Neural cell (in vitro differentiated cells): ENCODE data around the gene TSPAN4. TPM values are rescaled to one million over a fixed set of nuclear protein-coding genes. Genes with fewer than 3 reads are reported as not detected.

ENCODE experiments used
- H2AFZ ChIP-seq: fragments of 200-600, 300-800 bp; sonication (generic), shearing (Covaris generic); 2 replicates; pipeline ENCODE4 v1.6.0; 2014; ENCODE audit warnings: low read depth, mild to moderate bottlenecking, antibody characterized with exemption, low read length, moderate library complexity
- H3F3A ChIP-seq: fragments of 200-600 bp; shearing (Covaris generic); 2 replicates; pipeline ENCODE4 v1.6.1; 2016; ENCODE audit warnings: mild to moderate bottlenecking, moderate library complexity, mixed read lengths, antibody characterized with exemption, low read length; ENCODE audit not compliant: insufficient read depth, poor library complexity, severe bottlenecking
- H3K27ac ChIP-seq: fragments of 200-600, 300-800 bp; sonication (generic), shearing (Covaris generic); 2 replicates; pipeline ENCODE4 v1.5.1; 2014; ENCODE audit warnings: mild to moderate bottlenecking, low read length, moderate library complexity
- H3K27me3 ChIP-seq: fragments of 300-800, 200-600 bp; sonication (generic), shearing (Covaris generic); 2 replicates; pipeline ENCODE4 v1.6.0; 2014; ENCODE audit warnings: mild to moderate bottlenecking, low read depth, low read length, moderate library complexity; ENCODE audit not compliant: insufficient read depth
- H3K36me3 ChIP-seq: fragments of 300-800, 200-600 bp; sonication (generic), shearing (Covaris generic); 2 replicates; pipeline ENCODE4 v1.5.1; 2014; ENCODE audit warnings: mild to moderate bottlenecking, antibody characterized with exemption, low read length, moderate library complexity; ENCODE audit not compliant: insufficient read depth
- H3K4me2 ChIP-seq: fragments of 300-800, 200-600 bp; sonication (generic), shearing (Covaris generic); 2 replicates; pipeline ENCODE4 v1.6.0; 2014; ENCODE audit warnings: mild to moderate bottlenecking, low read length
- H3K4me3 ChIP-seq: fragments of 300-800, 200-600 bp; sonication (generic), shearing (Covaris generic); 2 replicates; pipeline ENCODE4 v1.5.1; 2014; ENCODE audit warnings: mild to moderate bottlenecking, low read length, moderate library complexity
- H3K79me2 ChIP-seq: fragments of 200-600 bp; shearing (Covaris generic); replicated peaks from 2 replicates; pipeline ENCODE4 v1.6.0; 2014; ENCODE audit warnings: mild to moderate bottlenecking, low read length, moderate library complexity; ENCODE audit not compliant: insufficient read depth
- H3K9ac ChIP-seq: fragments of 300-800, 200-600 bp; sonication (generic), shearing (Covaris generic); 2 replicates; pipeline ENCODE4 v1.6.1; 2016; ENCODE audit warnings: mild to moderate bottlenecking, low read length, mixed read lengths
- H3K9me2 ChIP-seq: fragments of 200-600 bp; shearing (Covaris generic); 2 replicates; pipeline ENCODE4 v1.6.1; 2016; ENCODE audit warnings: mild to moderate bottlenecking, low read length, mixed read lengths; ENCODE audit not compliant: insufficient read depth
- H3K9me3 ChIP-seq: fragments of 200-600, 300-800 bp; sonication (generic), shearing (Covaris generic); 2 replicates; pipeline ENCODE4 v1.6.1; 2016; ENCODE audit warnings: mild to moderate bottlenecking, mixed run types, low read length, moderate library complexity, mixed read lengths
- H4K20me1 ChIP-seq: fragments of 200-600 bp; shearing (Covaris generic); 2 replicates; pipeline ENCODE4 v1.6.1; 2016; ENCODE audit warnings: mild to moderate bottlenecking, mixed run types; ENCODE audit not compliant: insufficient read depth
- EP300 ChIP-seq: fragments of 450-650 bp; conservative IDR thresholded peaks from 2 replicates; pipeline ENCODE4 v1.6.1; 2014; ENCODE audit warnings: antibody characterized with exemption, mild to moderate bottlenecking, moderate library complexity; ENCODE audit not compliant: poor library complexity, severe bottlenecking
- EZH2 ChIP-seq: fragments of 200-600, 300-800 bp; shearing (Covaris generic), sonication (generic); IDR thresholded peaks from 2 replicates; pipeline ENCODE4 v1.6.1; 2014; ENCODE audit warnings: antibody characterized with exemption, low read length, borderline replicate concordance, mild to moderate bottlenecking; ENCODE audit not compliant: insufficient read depth, poor library complexity, severe bottlenecking
- MXI1 ChIP-seq: fragments of 450-650 bp; conservative IDR thresholded peaks from 2 replicates; pipeline ENCODE4 v1.6.1; 2014; ENCODE audit warnings: antibody characterized with exemption, mild to moderate bottlenecking; ENCODE audit not compliant: poor library complexity, severe bottlenecking
- POLR2AphosphoS5 ChIP-seq: IDR thresholded peaks from 2 replicates; pipeline ENCODE4 v1.6.1; 2012
- RAD21 ChIP-seq: fragments of 450-650 bp; conservative IDR thresholded peaks from 2 replicates; pipeline ENCODE4 v1.6.1; 2014; ENCODE audit warnings: antibody characterized with exemption, mild to moderate bottlenecking, moderate library complexity
- SMC3 ChIP-seq: fragments of 450-650 bp; conservative IDR thresholded peaks from 2 replicates; pipeline ENCODE4 v1.6.1; 2014; ENCODE audit warnings: antibody characterized with exemption, mild to moderate bottlenecking, moderate library complexity; ENCODE audit not compliant: poor library complexity
- TAF1 ChIP-seq: IDR thresholded peaks from 2 replicates; pipeline ENCODE4 v1.6.1; 2012; ENCODE audit warnings: low read depth
- polyA plus RNA-seq: library from polyadenylated mRNA; depleted of rRNA; stranded (reverse); fragments of >200 nt; gene quantifications from 2 replicates; pipeline ENCODE4 v1.2.3, GENCODE V29; 2014
- TF ChIP-seq, protein P1 (sequence below): fragments of 450-650 bp; IDR thresholded peaks from 2 replicates; pipeline ENCODE4 v1.5.1; 2014; ENCODE audit warnings: antibody characterized with exemption, mild to moderate bottlenecking, moderate library complexity; ENCODE audit not compliant: poor library complexity, severe bottlenecking
- TF ChIP-seq, protein P2 (sequence below): IDR thresholded peaks from 2 replicates; pipeline ENCODE4 v1.6.1; 2012; ENCODE audit warnings: borderline replicate concordance

TSPAN4 gene
- polyA plus RNA-seq, 1 donor from 2014 or later, result 68.1 TPM

DNA sequence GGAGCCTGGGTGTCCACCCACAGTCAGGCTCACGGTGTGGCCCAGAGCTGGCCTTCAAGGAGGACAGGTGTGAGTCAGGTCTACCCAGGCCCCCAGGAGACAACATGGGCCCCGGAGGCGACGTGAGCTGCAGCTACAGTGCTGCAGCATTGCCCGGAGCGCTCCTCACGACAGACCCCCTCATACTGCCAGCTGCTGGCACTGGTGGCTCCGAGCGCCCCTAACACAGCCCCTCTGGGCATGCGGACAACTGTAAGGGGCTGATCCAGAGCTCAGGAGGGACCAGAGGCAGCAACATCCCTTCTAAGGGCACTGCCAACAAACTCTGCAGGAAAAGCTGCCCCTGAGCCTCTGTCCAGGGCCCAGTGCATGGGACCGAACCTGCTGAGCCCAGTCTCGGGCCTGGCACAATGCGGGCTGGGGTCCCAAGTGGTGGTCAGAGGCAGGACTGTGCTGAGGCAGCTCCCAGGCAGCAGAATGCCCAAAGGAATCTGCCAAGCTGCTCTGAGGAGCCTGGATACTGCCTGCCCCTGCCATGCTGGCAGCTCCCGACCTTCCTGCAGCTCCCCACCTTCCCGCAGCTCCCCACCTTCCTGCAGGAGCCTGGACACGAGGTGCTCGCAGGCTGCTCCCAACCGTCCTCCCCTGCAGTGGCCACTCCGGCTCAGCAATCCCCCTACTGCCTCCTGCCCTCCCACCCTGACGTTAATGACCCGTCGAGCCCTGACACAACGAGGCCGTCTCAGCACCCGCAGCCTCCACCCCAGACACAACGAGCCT is 52.9 kb downstream of the TSPAN4 start:
- no peaks in the 10 kb centered on the region for H4K20me1 ChIP-seq
- H3K79me2 ChIP-seq, result no peaks in the 10 kb centered on the region
- no peak overlapping the region for H3K27ac ChIP-seq
- TF ChIP-seq EZH2, result no peak
- TF ChIP-seq SMC3, result no peak
- TF ChIP-seq EP300, result no peak
- TF ChIP-seq RAD21, result no peak
- TF ChIP-seq, protein P1, sequence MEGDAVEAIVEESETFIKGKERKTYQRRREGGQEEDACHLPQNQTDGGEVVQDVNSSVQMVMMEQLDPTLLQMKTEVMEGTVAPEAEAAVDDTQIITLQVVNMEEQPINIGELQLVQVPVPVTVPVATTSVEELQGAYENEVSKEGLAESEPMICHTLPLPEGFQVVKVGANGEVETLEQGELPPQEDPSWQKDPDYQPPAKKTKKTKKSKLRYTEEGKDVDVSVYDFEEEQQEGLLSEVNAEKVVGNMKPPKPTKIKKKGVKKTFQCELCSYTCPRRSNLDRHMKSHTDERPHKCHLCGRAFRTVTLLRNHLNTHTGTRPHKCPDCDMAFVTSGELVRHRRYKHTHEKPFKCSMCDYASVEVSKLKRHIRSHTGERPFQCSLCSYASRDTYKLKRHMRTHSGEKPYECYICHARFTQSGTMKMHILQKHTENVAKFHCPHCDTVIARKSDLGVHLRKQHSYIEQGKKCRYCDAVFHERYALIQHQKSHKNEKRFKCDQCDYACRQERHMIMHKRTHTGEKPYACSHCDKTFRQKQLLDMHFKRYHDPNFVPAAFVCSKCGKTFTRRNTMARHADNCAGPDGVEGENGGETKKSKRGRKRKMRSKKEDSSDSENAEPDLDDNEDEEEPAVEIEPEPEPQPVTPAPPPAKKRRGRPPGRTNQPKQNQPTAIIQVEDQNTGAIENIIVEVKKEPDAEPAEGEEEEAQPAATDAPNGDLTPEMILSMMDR, result no peak
- TF ChIP-seq TAF1, result no peak
- TF ChIP-seq POLR2AphosphoS5, result no peak
- TF ChIP-seq, protein P2, sequence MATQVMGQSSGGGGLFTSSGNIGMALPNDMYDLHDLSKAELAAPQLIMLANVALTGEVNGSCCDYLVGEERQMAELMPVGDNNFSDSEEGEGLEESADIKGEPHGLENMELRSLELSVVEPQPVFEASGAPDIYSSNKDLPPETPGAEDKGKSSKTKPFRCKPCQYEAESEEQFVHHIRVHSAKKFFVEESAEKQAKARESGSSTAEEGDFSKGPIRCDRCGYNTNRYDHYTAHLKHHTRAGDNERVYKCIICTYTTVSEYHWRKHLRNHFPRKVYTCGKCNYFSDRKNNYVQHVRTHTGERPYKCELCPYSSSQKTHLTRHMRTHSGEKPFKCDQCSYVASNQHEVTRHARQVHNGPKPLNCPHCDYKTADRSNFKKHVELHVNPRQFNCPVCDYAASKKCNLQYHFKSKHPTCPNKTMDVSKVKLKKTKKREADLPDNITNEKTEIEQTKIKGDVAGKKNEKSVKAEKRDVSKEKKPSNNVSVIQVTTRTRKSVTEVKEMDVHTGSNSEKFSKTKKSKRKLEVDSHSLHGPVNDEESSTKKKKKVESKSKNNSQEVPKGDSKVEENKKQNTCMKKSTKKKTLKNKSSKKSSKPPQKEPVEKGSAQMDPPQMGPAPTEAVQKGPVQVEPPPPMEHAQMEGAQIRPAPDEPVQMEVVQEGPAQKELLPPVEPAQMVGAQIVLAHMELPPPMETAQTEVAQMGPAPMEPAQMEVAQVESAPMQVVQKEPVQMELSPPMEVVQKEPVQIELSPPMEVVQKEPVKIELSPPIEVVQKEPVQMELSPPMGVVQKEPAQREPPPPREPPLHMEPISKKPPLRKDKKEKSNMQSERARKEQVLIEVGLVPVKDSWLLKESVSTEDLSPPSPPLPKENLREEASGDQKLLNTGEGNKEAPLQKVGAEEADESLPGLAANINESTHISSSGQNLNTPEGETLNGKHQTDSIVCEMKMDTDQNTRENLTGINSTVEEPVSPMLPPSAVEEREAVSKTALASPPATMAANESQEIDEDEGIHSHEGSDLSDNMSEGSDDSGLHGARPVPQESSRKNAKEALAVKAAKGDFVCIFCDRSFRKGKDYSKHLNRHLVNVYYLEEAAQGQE, result no peak
- no peak for TF ChIP-seq MXI1
- H3K27me3 ChIP-seq, result no peaks in the 10 kb centered on the region
- H3K9ac ChIP-seq, result no peak overlapping the region
- no peak overlapping the region for H3K4me3 ChIP-seq
- no peaks in the 10 kb centered on the region for H3K9me3 ChIP-seq
- H3K4me2 ChIP-seq, result no peak overlapping the region
- no peaks in the 10 kb centered on the region for H3K9me2 ChIP-seq
- no peak overlapping the region for H2AFZ ChIP-seq
- no peaks in the 10 kb centered on the region for H3K36me3 ChIP-seq
- no peaks in the 10 kb centered on the region for H3F3A ChIP-seq

DNA sequence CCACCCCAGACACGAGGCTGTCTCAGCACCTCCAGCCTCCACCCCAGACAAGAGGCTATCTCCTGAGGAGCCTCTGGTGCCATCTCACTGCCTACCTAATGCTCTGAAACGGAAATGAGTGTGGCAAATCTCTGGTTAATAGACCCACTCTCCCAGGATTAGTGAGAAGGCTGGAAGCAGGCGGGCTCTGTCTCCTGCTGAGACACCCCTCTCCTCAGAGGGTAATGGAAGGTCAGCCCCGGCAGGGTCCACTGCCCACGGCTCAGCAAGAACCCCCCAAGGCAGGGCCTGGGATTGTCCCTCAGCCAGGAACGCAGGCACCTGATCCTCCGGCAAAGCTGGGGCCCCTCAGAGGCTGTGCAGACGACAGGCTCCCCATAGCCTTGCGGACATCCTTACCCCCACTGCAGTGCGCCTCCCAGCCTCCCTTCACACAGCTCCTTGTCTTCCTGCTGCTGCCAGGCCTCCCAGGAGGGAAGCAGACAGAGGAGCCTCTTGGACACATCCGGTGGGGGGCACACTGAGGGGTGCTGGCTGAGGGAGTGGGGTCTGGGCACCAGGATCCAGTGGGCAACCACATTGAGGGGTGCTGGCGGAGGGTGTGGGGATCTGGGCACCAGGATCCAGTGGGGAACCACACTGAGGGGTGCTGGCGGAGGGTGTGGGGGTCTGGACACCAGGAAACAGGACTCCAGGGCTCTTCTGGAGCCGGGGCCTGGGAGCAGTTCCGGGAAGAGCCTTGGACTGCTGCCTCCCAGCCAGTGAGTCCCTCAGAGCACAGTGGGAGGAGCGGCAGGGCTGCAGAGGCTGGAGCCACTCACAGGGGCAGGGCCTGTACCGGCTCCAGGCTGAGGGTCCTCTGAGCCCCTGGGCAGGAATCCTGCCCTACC is 54.8 kb downstream of the TSPAN4 start:
- Histone ChIP-seq H4K20me1 (no peaks in the 10 kb centered on the region), H3F3A (no peaks in the 10 kb centered on the region), H3K9me2 (no peaks in the 10 kb centered on the region), H3K4me3 (no peak overlapping the region), H3K9ac (no peak overlapping the region), H3K79me2 (no peaks in the 10 kb centered on the region), H3K36me3 (no peaks in the 10 kb centered on the region), H3K9me3 (no peaks in the 10 kb centered on the region), H3K27ac (no peak overlapping the region), H3K4me2 (no peak overlapping the region), H3K27me3 (no peaks in the 10 kb centered on the region), H2AFZ (no peak overlapping the region)
- TF ChIP-seq RAD21 (no peak), EZH2 (no peak)
- TF ChIP-seq, protein P2, result no peak
- TF ChIP-seq, protein P1, result no peak
